Liver (tissue), 3 donors: ENCODE data around the gene DVL1.

Source experiments
- ATF3 ChIP-seq: IDR thresholded peaks from 2 replicates; pipeline ENCODE4 v1.6.1; 2016; ENCODE audit warnings: antibody characterized with exemption
- CTCF ChIP-seq: fragments of 150-350 bp; IDR thresholded peaks from 2 replicates; pipeline ENCODE4 v1.5.1; 2017; ENCODE audit warnings: improper control_type of control experiment, low read depth, low read length; ENCODE audit not compliant: missing input control
- FOXA1 ChIP-seq: IDR thresholded peaks from 2 replicates; pipeline ENCODE4 v1.6.1; 2016; ENCODE audit warnings: antibody characterized with exemption
- GABPA ChIP-seq, 2 donors: IDR thresholded peaks in 1 of 2; conservative IDR thresholded peaks in 1 of 2; 2 replicates each; pipeline ENCODE4 v1.6.1; 2016; ENCODE audit warnings: antibody characterized with exemption in 2 of 2, mild to moderate bottlenecking in 1 of 2, moderate library complexity in 1 of 2
- MAX ChIP-seq: IDR thresholded peaks from 2 replicates; pipeline ENCODE4 v1.6.1; 2016; ENCODE audit warnings: antibody characterized with exemption
- NR2F2 ChIP-seq: IDR thresholded peaks from 2 replicates; pipeline ENCODE4 v1.6.1; 2016; ENCODE audit warnings: antibody characterized with exemption
- RAD21 ChIP-seq, 2 donors: IDR thresholded peaks; 2 replicates each; pipeline ENCODE4 v1.6.1; 2016; ENCODE audit warnings: antibody characterized with exemption in 2 of 2, mild to moderate bottlenecking in 2 of 2
- TAF1 ChIP-seq: conservative IDR thresholded peaks from 2 replicates; pipeline ENCODE4 v1.6.1; 2016; ENCODE audit warnings: antibody characterized with exemption, mild to moderate bottlenecking
- YY1 ChIP-seq: IDR thresholded peaks from 2 replicates; pipeline ENCODE4 v1.6.1; 2016; ENCODE audit warnings: antibody characterized with exemption, mild to moderate bottlenecking
- TF ChIP-seq, protein P1 (sequence below): IDR thresholded peaks from 2 replicates; pipeline ENCODE4 v1.6.1; 2016; ENCODE audit warnings: antibody characterized with exemption, mild to moderate bottlenecking
- donor health status: healthy.
- donor health status: healthy.

GRCh38 chr1:1376551-1377226, 27.5 kb upstream of the DVL1 start:
- TF ChIP-seq CTCF (no peak), RAD21 (IDR thresholded peaks at IDR 0.05) (no peak), ATF3 (no peak), MAX (no peak), YY1 (no peak), TAF1 (no peak), FOXA1 (no peak), NR2F2 (no peak), GABPA (IDR thresholded peaks at IDR 0.05 in 1 of 2, conservative IDR thresholded peaks at IDR 0.05 in 1 of 2) (no peak)
- TF ChIP-seq, protein P1, sequence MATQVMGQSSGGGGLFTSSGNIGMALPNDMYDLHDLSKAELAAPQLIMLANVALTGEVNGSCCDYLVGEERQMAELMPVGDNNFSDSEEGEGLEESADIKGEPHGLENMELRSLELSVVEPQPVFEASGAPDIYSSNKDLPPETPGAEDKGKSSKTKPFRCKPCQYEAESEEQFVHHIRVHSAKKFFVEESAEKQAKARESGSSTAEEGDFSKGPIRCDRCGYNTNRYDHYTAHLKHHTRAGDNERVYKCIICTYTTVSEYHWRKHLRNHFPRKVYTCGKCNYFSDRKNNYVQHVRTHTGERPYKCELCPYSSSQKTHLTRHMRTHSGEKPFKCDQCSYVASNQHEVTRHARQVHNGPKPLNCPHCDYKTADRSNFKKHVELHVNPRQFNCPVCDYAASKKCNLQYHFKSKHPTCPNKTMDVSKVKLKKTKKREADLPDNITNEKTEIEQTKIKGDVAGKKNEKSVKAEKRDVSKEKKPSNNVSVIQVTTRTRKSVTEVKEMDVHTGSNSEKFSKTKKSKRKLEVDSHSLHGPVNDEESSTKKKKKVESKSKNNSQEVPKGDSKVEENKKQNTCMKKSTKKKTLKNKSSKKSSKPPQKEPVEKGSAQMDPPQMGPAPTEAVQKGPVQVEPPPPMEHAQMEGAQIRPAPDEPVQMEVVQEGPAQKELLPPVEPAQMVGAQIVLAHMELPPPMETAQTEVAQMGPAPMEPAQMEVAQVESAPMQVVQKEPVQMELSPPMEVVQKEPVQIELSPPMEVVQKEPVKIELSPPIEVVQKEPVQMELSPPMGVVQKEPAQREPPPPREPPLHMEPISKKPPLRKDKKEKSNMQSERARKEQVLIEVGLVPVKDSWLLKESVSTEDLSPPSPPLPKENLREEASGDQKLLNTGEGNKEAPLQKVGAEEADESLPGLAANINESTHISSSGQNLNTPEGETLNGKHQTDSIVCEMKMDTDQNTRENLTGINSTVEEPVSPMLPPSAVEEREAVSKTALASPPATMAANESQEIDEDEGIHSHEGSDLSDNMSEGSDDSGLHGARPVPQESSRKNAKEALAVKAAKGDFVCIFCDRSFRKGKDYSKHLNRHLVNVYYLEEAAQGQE: no peak
